Measurements from ENCODE around the gene RAI1.

GRCh38 chr17:17776889-17777288 lies 95.6 kb downstream of the RAI1 start:
- no peak for TF ChIP-seq CTCF (IDR thresholded peaks at IDR 0.05; ENCODE audit: control extremely low read depth in 1 of 3, insufficient read depth in 1 of 3, low read depth in 1 of 3, low read length in 3 of 3)
- TF ChIP-seq POLR2A (IDR thresholded peaks at IDR 0.05; ENCODE audit: control extremely low read depth in 1 of 2, low read depth in 2 of 2, low read length in 2 of 2), result no peak
- TF ChIP-seq JUN (IDR thresholded peaks at IDR 0.05; ENCODE audit: low read depth, low read length), result no peak
- TF ChIP-seq TEAD4 (IDR thresholded peaks at IDR 0.05; ENCODE audit: low read depth, low read length), result no peak
- TF ChIP-seq SIN3A (conservative IDR thresholded peaks at IDR 0.05 in 1 of 2, IDR thresholded peaks at IDR 0.05 in 1 of 2; ENCODE audit: low read depth in 1 of 2, low read length in 2 of 2), result no peak
- TF ChIP-seq POU5F1 (IDR thresholded peaks at IDR 0.05; ENCODE audit: low read depth, low read length), result no peak
- no peak for TF ChIP-seq TAF1 (IDR thresholded peaks at IDR 0.05; ENCODE audit: low read depth, low read length)
- no peak for TF ChIP-seq YY1 (IDR thresholded peaks at IDR 0.05; ENCODE audit: low read depth, low read length)
- no peak for TF ChIP-seq TCF12 (IDR thresholded peaks at IDR 0.05; ENCODE audit: low read depth, low read length)
- no peak for TF ChIP-seq KDM5A (IDR thresholded peaks at IDR 0.05; ENCODE audit: low read length)

Measured in H1 (cell line).